ENCODE data around the gene CIITA.
"Not testable (repeated sequence)": the region's sequence is repeated elsewhere in the genome, so short reads cannot be mapped to it uniquely, and the experiment has no call there.

CIITA gene

GRCh38 chr16:10876799-10877341 is at the start of gene CIITA:
TSS of gene CIITA (plus strand) at chr16:10877202. CDS start at chr16:10877331, 129 bp downstream.
- no peaks in the 10 kb centered on the region for H3K9me2 ChIP-seq (replicated peaks; ENCODE audit: insufficient read depth, low read length)
- peak within 1 kb of the TSS; percentile 79 for H3K4me3 ChIP-seq (ENCODE audit: insufficient read depth, low read length, poor library complexity, severe bottlenecking)
- no peak for TF ChIP-seq EZH2phosphoT487 (conservative IDR thresholded peaks at IDR 0.05; ENCODE audit: low read length)
- TF ChIP-seq CTCF (IDR thresholded peaks at IDR 0.05; ENCODE audit: insufficient read depth, low read length, poor library complexity, severe bottlenecking): no peak
- H4K20me1 ChIP-seq (ENCODE audit: low read depth, low read length): no peaks in the 10 kb centered on the region
- peaks cover 53% of the 10 kb centered on the region for H3K79me2 ChIP-seq (ENCODE audit: insufficient read depth, low read length)
- H3K9ac ChIP-seq (ENCODE audit: low read length): peak within 1 kb of the TSS; percentile 87
- H3K27me3 ChIP-seq (ENCODE audit: low read length): no peaks in the 10 kb centered on the region
- no peak within 1 kb of the TSS for H2AFZ ChIP-seq (ENCODE audit: low read depth, low read length, severe bottlenecking)
- H3K27ac ChIP-seq (ENCODE audit: low read depth, low read length): peak within 1 kb of the TSS; percentile 95
- peaks cover 44% of the 10 kb centered on the region for H3F3A ChIP-seq (ENCODE audit: insufficient read depth)
- H3K36me3 ChIP-seq (ENCODE audit: low read length): no peaks in the 10 kb centered on the region
- no peaks in the 10 kb centered on the region for H3K9me3 ChIP-seq (ENCODE audit: insufficient read depth, low read length)
- H3K4me2 ChIP-seq (ENCODE audit: low read depth, low read length, poor library complexity, severe bottlenecking): peak within 1 kb of the TSS; percentile 86

GRCh38 chr16:10827691-10828341 is 49.2 kb upstream of the CIITA start:
- no peaks in the 10 kb centered on the region for H4K20me1 ChIP-seq (ENCODE audit: low read depth, low read length)
- no peaks in the 10 kb centered on the region for H3K9me3 ChIP-seq (ENCODE audit: insufficient read depth, low read length)
- no peak overlapping the region for H2AFZ ChIP-seq (ENCODE audit: low read depth, low read length, severe bottlenecking)
- H3K27ac ChIP-seq (ENCODE audit: low read depth, low read length): no peak overlapping the region
- no peak overlapping the region for H3K9ac ChIP-seq (ENCODE audit: low read length)
- no peaks in the 10 kb centered on the region for H3K27me3 ChIP-seq (ENCODE audit: low read length)
- H3K4me3 ChIP-seq (ENCODE audit: insufficient read depth, low read length, poor library complexity, severe bottlenecking): no peak overlapping the region
- no peak overlapping the region for H3K4me2 ChIP-seq (ENCODE audit: low read depth, low read length, poor library complexity, severe bottlenecking)
- H3K79me2 ChIP-seq (ENCODE audit: insufficient read depth, low read length): no peaks in the 10 kb centered on the region
- H3K9me2 ChIP-seq (replicated peaks; ENCODE audit: insufficient read depth, low read length): no peaks in the 10 kb centered on the region
- H3K36me3 ChIP-seq (ENCODE audit: low read length): no peaks in the 10 kb centered on the region
- H3F3A ChIP-seq (ENCODE audit: insufficient read depth): no peaks in the 10 kb centered on the region
- TF ChIP-seq EZH2phosphoT487 (conservative IDR thresholded peaks at IDR 0.05; ENCODE audit: low read length) (no peak), CTCF (IDR thresholded peaks at IDR 0.05; ENCODE audit: insufficient read depth, low read length, poor library complexity, severe bottlenecking) (no peak)

GRCh38 chr16:10828851-10829366 is 48.1 kb upstream of the CIITA start:
- H3K9ac ChIP-seq (ENCODE audit: low read length): no peak overlapping the region
- H3K27me3 ChIP-seq (ENCODE audit: low read length): no peaks in the 10 kb centered on the region
- no peak overlapping the region for H3K4me3 ChIP-seq (ENCODE audit: insufficient read depth, low read length, poor library complexity, severe bottlenecking)
- H3K27ac ChIP-seq (ENCODE audit: low read depth, low read length): no peak overlapping the region
- H3K9me2 ChIP-seq (replicated peaks; ENCODE audit: insufficient read depth, low read length): no peaks in the 10 kb centered on the region
- H2AFZ ChIP-seq (ENCODE audit: low read depth, low read length, severe bottlenecking): no peak overlapping the region
- no peaks in the 10 kb centered on the region for H3F3A ChIP-seq (ENCODE audit: insufficient read depth)
- TF ChIP-seq CTCF (IDR thresholded peaks at IDR 0.05; ENCODE audit: insufficient read depth, low read length, poor library complexity, severe bottlenecking): no peak
- TF ChIP-seq EZH2phosphoT487 (conservative IDR thresholded peaks at IDR 0.05; ENCODE audit: low read length): no peak
- no peaks in the 10 kb centered on the region for H4K20me1 ChIP-seq (ENCODE audit: low read depth, low read length)
- no peaks in the 10 kb centered on the region for H3K9me3 ChIP-seq (ENCODE audit: insufficient read depth, low read length)
- H3K79me2 ChIP-seq (ENCODE audit: insufficient read depth, low read length): no peaks in the 10 kb centered on the region
- no peak overlapping the region for H3K4me2 ChIP-seq (ENCODE audit: low read depth, low read length, poor library complexity, severe bottlenecking)
- no peaks in the 10 kb centered on the region for H3K36me3 ChIP-seq (ENCODE audit: low read length)

- H3K9me2 ChIP-seq (replicated peaks; ENCODE audit: insufficient read depth, low read length); H3F3A ChIP-seq (ENCODE audit: insufficient read depth); H4K20me1 ChIP-seq (ENCODE audit: low read depth, low read length); H3K27ac ChIP-seq (ENCODE audit: low read depth, low read length); H3K79me2 ChIP-seq (ENCODE audit: insufficient read depth, low read length); H3K36me3 ChIP-seq (ENCODE audit: low read length); H3K27me3 ChIP-seq (ENCODE audit: low read length); H3K4me3 ChIP-seq (ENCODE audit: insufficient read depth, low read length, poor library complexity, severe bottlenecking); H3K9me3 ChIP-seq (ENCODE audit: insufficient read depth, low read length); H2AFZ ChIP-seq (ENCODE audit: low read depth, low read length, severe bottlenecking); H3K9ac ChIP-seq (ENCODE audit: low read length); H3K4me2 ChIP-seq (ENCODE audit: low read depth, low read length, poor library complexity, severe bottlenecking): not testable (repeated sequence)
Observed at GRCh38 chr16:10829390-10830098, 47.5 kb upstream of the CIITA start.

GRCh38 chr16:10830240-10830639 is 46.8 kb upstream of the CIITA start:
- not testable (repeated sequence) for H3K36me3 ChIP-seq (ENCODE audit: low read length); H3F3A ChIP-seq (ENCODE audit: insufficient read depth); H4K20me1 ChIP-seq (ENCODE audit: low read depth, low read length); H3K9ac ChIP-seq (ENCODE audit: low read length); H3K4me3 ChIP-seq (ENCODE audit: insufficient read depth, low read length, poor library complexity, severe bottlenecking); H3K79me2 ChIP-seq (ENCODE audit: insufficient read depth, low read length); H3K9me2 ChIP-seq (replicated peaks; ENCODE audit: insufficient read depth, low read length); H3K27me3 ChIP-seq (ENCODE audit: low read length); H3K27ac ChIP-seq (ENCODE audit: low read depth, low read length); H3K9me3 ChIP-seq (ENCODE audit: insufficient read depth, low read length); H2AFZ ChIP-seq (ENCODE audit: low read depth, low read length, severe bottlenecking); H3K4me2 ChIP-seq (ENCODE audit: low read depth, low read length, poor library complexity, severe bottlenecking)

All from SU-DHL-6 (cell line).